K562 (cell line): Measurements from ENCODE around the gene NKX6-2. TPM values are rescaled to one million over a fixed set of nuclear protein-coding genes. Genes with fewer than 3 reads are reported as not detected.

Source experiments
- SMARCB1 ChIP-seq: IDR thresholded peaks from 2 replicates; pipeline ENCODE4 v1.6.1; 2011; ENCODE audit warnings: improper control_type of control experiment, low read depth; ENCODE audit not compliant: insufficient read length
- ZKSCAN3 ChIP-seq: fragments of 250-450 bp; sonication (Bioruptor Pico); IDR thresholded peaks from 2 replicates; pipeline ENCODE4 v1.4.0; 2020
- ZNF586 ChIP-seq: fragments of 450-650 bp; formaldehyde crosslinking; conservative IDR thresholded peaks from 2 replicates; pipeline ENCODE4 v1.4.0; 2020; ENCODE audit warnings: mild to moderate bottlenecking, moderate library complexity
- polyA plus RNA-seq, 8 experiments: library from polyadenylated mRNA; depleted of rRNA in 4 of 8; stranded (reverse) in 5 of 8; unstranded in 3 of 8; fragments of >200 nt; fragmentation: Nextera tagmentation in 2 of 8; fragmentation: Illumina TruSeq in 1 of 8; extraction: Ambion mirVana in 2 of 8; extraction: Trizol in 1 of 8; gene quantifications; 2 replicates each; pipeline versions ENCODE4 v1.2.1 to v1.2.3, GENCODE V29; 2011 to 2014; ENCODE audit warnings: inconsistent platforms in 1 of 8, missing spikeins in 1 of 8
- total RNA-seq, 7 experiments: library from RNA; depleted of rRNA in 6 of 7; stranded (reverse); fragments of >200 nt in 6 of 7; fragmentation: Illumina TruSeq in 2 of 7; extraction: Trizol in 2 of 7; gene quantifications; 2 replicates each; pipeline versions ENCODE4 v1.2.1 to v1.2.3, GENCODE V29; 2011 to 2021; ENCODE audit warnings: low replicate concordance in 1 of 7
- TF ChIP-seq, protein P1 (sequence below): sonication (generic); formaldehyde crosslinking; IDR thresholded peaks from 2 replicates; pipeline ENCODE4 v1.8.0; 2023; ENCODE audit warnings: mild to moderate bottlenecking, missing genetic modification reagents
- TF ChIP-seq, protein P2 (sequence below), 2 experiments: fragments of 450-650 bp in 1 of 2; sonication (generic) in 1 of 2; formaldehyde crosslinking in 1 of 2; IDR thresholded peaks; 2 replicates each; pipeline versions ENCODE4 v1.7.1 to v1.9.0; 2016 to 2022; ENCODE audit warnings: inconsistent platforms in 1 of 2, mild to moderate bottlenecking in 1 of 2, missing genetic modification reagents in 1 of 2

NKX6-2 gene
- total and polyA plus RNA-seq, 9 of the 15 experiments (the other 6 are each of a cell fraction or from before 2014, with no cell fraction given), result 1.0 to 1.6 TPM; not detected in 7

DNA sequence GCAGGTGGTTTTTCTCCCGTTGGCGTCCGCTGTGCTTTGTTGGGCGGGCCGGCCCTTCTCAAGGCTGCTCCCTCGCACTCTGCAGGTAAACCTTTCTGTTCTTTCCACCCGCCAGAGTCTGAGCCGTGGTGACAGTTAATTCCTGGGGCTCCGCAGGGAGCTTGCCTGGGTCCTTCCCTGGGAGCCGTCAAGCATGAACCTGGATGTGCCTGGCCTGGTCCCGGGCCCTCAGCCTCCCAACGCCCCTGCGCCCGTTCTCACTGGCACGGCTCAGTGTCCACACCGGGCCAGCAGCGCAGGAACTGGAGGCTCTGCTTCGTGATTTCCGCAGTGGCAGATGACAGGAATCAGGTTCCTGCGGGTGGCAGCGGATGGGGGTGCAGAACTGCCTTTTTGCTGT lies 10.9 kb upstream of the NKX6-2 start (continued):
- TF ChIP-seq SMARCB1, result no peak
- TF ChIP-seq, protein P1, sequence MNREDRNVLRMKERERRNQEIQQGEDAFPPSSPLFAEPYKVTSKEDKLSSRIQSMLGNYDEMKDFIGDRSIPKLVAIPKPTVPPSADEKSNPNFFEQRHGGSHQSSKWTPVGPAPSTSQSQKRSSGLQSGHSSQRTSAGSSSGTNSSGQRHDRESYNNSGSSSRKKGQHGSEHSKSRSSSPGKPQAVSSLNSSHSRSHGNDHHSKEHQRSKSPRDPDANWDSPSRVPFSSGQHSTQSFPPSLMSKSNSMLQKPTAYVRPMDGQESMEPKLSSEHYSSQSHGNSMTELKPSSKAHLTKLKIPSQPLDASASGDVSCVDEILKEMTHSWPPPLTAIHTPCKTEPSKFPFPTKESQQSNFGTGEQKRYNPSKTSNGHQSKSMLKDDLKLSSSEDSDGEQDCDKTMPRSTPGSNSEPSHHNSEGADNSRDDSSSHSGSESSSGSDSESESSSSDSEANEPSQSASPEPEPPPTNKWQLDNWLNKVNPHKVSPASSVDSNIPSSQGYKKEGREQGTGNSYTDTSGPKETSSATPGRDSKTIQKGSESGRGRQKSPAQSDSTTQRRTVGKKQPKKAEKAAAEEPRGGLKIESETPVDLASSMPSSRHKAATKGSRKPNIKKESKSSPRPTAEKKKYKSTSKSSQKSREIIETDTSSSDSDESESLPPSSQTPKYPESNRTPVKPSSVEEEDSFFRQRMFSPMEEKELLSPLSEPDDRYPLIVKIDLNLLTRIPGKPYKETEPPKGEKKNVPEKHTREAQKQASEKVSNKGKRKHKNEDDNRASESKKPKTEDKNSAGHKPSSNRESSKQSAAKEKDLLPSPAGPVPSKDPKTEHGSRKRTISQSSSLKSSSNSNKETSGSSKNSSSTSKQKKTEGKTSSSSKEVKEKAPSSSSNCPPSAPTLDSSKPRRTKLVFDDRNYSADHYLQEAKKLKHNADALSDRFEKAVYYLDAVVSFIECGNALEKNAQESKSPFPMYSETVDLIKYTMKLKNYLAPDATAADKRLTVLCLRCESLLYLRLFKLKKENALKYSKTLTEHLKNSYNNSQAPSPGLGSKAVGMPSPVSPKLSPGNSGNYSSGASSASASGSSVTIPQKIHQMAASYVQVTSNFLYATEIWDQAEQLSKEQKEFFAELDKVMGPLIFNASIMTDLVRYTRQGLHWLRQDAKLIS, result no peak
- TF ChIP-seq, protein P2, sequence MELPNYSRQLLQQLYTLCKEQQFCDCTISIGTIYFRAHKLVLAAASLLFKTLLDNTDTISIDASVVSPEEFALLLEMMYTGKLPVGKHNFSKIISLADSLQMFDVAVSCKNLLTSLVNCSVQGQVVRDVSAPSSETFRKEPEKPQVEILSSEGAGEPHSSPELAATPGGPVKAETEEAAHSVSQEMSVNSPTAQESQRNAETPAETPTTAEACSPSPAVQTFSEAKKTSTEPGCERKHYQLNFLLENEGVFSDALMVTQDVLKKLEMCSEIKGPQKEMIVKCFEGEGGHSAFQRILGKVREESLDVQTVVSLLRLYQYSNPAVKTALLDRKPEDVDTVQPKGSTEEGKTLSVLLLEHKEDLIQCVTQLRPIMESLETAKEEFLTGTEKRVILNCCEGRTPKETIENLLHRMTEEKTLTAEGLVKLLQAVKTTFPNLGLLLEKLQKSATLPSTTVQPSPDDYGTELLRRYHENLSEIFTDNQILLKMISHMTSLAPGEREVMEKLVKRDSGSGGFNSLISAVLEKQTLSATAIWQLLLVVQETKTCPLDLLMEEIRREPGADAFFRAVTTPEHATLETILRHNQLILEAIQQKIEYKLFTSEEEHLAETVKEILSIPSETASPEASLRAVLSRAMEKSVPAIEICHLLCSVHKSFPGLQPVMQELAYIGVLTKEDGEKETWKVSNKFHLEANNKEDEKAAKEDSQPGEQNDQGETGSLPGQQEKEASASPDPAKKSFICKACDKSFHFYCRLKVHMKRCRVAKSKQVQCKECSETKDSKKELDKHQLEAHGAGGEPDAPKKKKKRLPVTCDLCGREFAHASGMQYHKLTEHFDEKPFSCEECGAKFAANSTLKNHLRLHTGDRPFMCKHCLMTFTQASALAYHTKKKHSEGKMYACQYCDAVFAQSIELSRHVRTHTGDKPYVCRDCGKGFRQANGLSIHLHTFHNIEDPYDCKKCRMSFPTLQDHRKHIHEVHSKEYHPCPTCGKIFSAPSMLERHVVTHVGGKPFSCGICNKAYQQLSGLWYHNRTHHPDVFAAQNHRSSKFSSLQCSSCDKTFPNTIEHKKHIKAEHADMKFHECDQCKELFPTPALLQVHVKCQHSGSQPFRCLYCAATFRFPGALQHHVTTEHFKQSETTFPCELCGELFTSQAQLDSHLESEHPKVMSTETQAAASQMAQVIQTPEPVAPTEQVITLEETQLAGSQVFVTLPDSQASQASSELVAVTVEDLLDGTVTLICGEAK (IDR thresholded peaks at IDR 0.05), result no peak
- TF ChIP-seq, protein P2 (CRISPR knock-in tag; IDR thresholded peaks at IDR 0.05), result no peak
- no peak for TF ChIP-seq ZNF586
- no peak for TF ChIP-seq ZKSCAN3 (CRISPR knock-in tag)
